ENCODE results near the gene FGGY. TPM values are rescaled to one million over a fixed set of nuclear protein-coding genes. Genes with fewer than 3 reads are reported as not detected.
"Not testable (repeated sequence)": the region's sequence is repeated elsewhere in the genome, so short reads cannot be mapped to it uniquely, and the experiment has no call there.

FGGY gene
- polyA plus RNA-seq, 3 donors, result 22.8 to 26.2 (median 26.1) TPM

DNA sequence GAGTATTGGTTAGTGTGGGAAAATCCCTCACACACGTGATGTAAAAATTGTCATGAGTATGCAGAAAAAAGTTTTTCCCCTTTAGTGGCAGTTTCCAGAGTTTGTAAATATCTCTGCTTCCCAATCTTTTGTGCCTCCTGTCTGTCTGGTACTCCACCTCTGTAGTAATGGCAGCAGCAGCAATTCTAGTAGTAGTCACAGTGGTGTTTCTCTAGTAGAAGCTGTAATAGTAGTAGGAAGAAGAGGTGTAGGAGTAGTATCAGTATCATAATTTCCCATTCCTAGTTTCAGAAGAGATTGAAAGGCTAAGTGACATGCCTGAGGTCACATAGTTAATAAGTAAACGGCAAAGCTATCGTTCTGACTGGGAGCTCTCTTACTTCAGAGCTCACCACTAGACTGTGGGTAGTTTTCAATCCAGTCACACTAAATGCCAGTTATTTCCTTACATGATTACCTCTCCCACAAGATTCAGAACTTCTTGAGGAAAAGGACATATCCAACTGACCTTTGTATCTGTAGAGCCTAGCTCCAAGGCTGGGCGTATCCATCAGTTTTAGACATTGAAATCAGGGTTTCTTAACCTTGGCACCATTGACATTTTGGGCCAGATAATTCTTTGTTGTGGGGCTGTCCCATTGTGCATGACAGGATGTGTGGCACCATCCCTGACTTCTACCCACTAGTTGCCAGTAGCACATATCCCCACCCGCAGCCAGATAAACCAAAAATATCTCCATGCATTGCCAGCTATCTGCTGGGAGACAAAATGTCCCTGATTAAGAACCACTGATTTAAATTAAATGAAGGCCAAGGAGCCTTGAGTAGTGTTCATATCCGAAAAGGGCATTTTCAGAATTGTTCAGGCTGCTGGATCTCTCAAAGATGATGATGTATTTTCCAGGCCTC lies 135.9 kb downstream of the FGGY start:
- no peak for DNase-seq (ENCODE audit: low read depth in 3 of 3, low spot score in 2 of 3)

DNA sequence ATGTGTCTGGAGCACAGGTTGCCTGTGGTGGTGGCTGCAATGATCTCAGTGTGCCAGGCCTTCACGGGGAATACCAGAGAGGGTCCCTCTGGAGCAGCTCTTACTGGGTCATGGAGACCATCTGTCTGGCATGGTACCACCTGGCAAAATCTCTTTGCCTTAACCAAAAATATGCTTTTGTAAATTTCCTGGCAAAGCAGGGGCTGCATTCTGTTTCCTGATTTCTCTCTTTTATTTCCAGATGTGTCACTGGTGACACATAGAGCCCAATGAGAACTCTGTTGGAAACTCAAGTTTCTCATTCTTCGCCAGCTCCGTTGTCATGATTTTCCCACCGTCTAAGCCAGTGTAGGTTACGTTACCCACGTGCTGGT lies 136.5 kb downstream of the FGGY start:
- no peak for DNase-seq (ENCODE audit: low read depth in 3 of 3, low spot score in 2 of 3)

DNA sequence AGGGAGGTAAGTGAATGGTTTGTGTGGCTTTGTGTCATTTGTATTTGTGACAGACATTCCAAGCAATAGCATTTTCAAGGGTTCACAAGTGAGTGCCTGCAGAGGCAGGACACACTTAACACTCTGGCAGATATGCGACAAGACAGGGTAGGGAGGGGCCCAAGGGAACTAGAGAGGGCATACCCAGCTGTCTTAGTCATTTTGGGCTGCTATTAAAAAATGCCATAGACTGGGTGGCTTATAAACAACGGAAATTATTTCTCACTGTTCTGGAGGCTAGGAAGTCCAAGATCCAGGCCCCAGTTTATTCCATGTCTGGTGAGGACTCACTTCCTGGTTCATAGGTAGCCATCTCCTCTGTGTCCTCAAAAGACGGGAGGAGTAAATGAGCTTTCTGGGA lies 137.4 kb downstream of the FGGY start:
- no peak for DNase-seq (ENCODE audit: low read depth in 3 of 3, low spot score in 2 of 3)

DNA sequence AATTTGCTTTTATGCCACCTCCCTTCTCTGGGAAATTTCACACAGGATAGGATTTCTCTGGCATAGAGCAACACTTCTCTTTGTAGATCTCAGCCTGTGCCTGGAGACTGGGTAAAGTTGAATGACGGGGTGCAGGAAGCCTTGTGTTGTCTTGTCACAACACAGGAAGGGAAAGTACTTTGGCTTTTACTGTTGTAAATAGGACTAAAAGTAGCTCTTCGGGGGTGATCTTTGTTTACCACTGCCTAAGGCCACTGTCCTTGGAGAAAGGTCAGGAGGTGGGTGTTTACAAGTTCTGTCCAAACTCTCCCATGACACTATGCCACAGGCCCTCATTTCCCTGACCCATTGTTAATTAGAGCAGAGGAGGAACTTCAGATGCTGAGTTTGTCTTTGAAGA lies 139.7 kb downstream of the FGGY start:
- no peak for DNase-seq (ENCODE audit: low read depth in 3 of 3, low spot score in 2 of 3)

- DNase-seq (ENCODE audit: low read depth in 3 of 3, low spot score in 2 of 3), result no peak
These were observed 141.2 kb downstream of the FGGY start for GRCh38 chr1:59438058-59438560.

DNA sequence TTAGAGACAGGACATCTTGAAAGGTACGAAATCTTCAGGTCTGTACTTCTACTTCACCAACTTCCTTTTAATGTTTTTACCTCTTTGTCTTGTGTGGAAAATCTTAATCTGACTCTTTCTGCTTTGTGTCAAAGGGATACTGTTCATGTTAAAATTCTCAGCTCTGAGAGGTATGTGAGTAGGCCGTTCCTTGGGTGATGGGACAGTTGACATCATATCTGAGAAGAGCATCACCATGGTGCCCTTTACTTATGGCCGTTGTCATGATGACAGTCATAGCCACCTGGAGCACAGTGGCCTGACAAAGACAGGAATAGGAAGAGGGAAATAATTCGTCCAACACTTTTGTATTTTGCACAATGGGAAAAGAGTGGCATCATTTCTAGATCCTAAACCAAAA lies 145.6 kb downstream of the FGGY start:
- no peak for DNase-seq (ENCODE audit: low read depth in 3 of 3, low spot score in 2 of 3)

DNA sequence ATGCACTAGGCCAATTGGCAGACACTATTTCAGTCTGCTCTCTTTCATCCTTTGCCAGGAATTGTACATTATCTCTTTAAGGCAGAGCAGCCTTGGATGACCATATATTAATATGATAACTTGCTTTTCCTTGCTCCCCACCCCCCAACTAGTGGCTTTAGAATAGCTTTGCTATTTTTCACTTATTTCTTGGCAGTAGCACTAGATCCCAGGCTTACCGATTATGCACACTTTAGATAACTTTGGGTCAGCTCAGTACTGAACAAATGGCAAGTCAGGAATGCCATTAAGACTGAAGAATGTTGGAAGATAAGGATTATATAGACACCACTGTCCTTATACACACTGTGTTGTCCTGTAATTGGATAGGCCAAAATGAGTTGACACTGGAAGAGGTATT lies 146.4 kb downstream of the FGGY start:
- DNase-seq (ENCODE audit: low read depth in 3 of 3, low spot score in 2 of 3), result no peak

- no peak for DNase-seq (ENCODE audit: low read depth in 3 of 3, low spot score in 2 of 3)
These were observed 147.6 kb downstream of the FGGY start for GRCh38 chr1:59444520-59444919.

DNA sequence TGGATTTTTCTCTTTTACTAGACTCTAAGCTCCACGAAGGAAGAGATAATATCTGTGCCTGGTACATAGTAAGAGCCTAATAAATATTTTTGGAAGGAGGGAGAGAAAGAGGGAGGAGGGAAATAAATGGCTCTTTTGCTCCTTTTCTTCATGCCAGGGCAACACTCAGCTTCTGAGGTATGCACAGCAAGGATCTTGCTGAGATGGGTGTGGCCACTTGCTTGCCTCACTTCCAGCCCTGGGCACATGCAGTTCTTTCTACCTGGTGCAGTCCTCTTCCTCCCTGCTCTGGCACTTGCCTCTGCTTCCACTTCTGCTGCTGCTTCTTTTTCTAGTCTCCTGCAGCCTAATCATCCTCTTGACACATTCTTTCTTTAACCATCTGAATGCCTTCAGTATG lies 148.1 kb downstream of the FGGY start:
- DNase-seq (ENCODE audit: low read depth in 3 of 3, low spot score in 2 of 3), result no peak

- DNase-seq (ENCODE audit: low read depth in 3 of 3, low spot score in 2 of 3), result no peak
These were observed 149.5 kb downstream of the FGGY start for GRCh38 chr1:59446257-59446901.

DNA sequence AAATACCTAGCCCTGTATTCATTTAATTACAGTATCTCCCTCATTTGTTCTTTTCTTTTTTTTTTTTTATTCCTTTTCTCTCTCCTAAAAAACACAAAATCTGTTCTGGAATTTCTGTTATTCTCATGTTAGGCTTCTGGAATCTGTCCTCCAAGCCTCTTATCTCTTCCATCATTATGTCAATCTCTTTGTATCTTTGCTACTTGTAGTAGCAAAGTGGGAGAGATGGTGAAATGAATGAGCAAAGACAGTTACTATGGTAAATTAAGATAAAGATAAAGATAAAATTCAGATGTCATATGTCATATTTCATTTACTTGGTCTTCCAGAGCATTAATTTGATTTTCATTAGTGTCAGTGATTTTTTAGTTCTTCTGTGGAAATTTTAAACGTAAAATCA lies 155.1 kb downstream of the FGGY start:
- no peak for DNase-seq (ENCODE audit: low read depth in 3 of 3, low spot score in 2 of 3)

GRCh38 chr1:59452559-59452958 lies 155.7 kb downstream of the FGGY start:
- no peak for DNase-seq (ENCODE audit: low read depth in 3 of 3, low spot score in 2 of 3)

- no peak for DNase-seq (ENCODE audit: low read depth in 3 of 3, low spot score in 2 of 3)
These were observed 156.5 kb downstream of the FGGY start for GRCh38 chr1:59453297-59453968.

DNA sequence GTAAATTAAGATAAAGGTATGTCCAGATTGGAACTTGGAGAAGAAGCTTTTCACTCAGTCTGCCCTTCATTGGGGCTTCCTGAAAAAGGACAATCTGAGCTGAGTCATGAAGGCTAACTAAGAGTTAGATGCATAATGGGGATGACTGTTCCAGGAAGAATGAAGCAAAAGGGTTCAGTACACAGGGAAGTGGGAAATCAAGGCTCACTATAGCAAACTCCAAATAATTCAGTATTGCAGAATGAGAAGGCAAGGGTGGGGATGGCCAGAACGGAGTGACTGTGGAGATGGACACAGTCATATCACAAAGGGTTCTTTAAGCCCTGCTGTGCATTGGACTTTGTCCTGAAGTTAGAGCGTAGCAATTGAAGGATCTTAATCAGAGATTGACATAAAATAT lies 158.3 kb downstream of the FGGY start:
- no peak for DNase-seq (ENCODE audit: low read depth in 3 of 3, low spot score in 2 of 3)

DNA sequence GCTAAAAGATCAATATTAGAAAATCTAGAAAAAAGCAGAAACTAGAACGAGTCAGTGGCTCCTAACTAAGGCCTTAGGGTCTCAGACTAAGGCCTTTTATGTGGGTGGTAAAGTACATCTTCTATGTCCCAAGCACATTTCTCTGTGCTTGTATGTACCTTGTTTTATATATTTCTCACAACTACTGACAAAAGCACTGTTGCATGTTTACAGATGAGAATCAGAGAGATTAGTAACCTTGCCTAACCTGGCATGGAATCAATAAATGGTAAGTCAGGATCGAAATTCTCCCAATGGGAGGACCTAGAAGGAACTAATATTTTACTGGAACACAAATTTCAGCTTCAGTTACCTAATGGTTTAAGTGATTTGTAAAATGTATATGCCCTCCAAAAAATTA lies 160.9 kb downstream of the FGGY start:
- no peak for DNase-seq (ENCODE audit: low read depth in 3 of 3, low spot score in 2 of 3)

GRCh38 chr1:59458884-59459283 lies 162.0 kb downstream of the FGGY start:
- no peak for DNase-seq (ENCODE audit: low read depth in 3 of 3, low spot score in 2 of 3)

GRCh38 chr1:59462942-59463341 lies 166.0 kb downstream of the FGGY start:
- not testable (repeated sequence) for DNase-seq (ENCODE audit: low read depth in 3 of 3, low spot score in 2 of 3)

DNA sequence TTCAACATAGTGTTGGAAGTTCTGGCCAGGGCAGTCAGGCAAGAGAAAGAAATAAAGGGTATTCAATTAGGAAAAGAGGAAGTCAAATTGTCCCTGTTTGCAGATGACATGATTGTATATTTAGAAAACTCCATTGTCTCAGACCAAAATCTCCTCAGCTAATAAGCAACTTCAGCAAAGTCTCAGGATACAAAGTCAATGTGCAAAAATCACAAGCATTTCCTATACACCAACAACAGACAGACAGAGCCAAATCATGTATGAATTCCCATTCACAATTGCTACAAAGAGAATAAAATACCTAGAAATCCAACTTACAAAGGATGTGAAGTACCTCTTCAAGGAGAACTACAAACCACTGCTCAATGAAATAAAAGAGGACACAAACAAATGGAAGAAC lies 168.6 kb downstream of the FGGY start:
- not testable (repeated sequence) for DNase-seq (ENCODE audit: low read depth in 3 of 3, low spot score in 2 of 3)

GRCh38 chr1:59468828-59469428 lies 172.0 kb downstream of the FGGY start:
- no peak for DNase-seq (ENCODE audit: low read depth in 3 of 3, low spot score in 2 of 3)

GRCh38 chr1:59471991-59472570 lies 175.2 kb downstream of the FGGY start:
- not testable (repeated sequence) for DNase-seq (ENCODE audit: low read depth in 3 of 3, low spot score in 2 of 3)

DNA sequence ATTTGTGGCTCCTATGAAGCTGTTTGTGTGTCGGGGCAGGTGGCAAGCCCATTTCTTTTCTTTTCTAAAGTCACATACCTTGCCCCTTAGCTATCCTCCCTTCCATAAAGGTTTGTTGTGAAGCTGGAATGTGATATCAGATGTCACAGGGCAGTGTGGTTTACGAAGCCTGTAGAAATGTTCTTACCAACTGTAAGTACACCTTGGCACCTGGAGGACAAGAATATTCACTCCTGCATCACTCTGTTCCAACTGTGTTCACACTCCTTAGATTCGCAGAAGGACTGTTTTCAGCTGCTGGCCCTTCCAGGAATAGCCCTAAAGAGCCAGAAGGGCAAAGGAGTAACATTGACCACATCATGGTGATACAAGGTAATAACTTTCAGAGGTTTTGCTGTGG lies 176.9 kb downstream of the FGGY start:
- DNase-seq (ENCODE audit: low read depth in 3 of 3, low spot score in 2 of 3), result no peak
